Chondrocyte (in vitro differentiated cells): ENCODE data around the gene PDHA2. TPM values are rescaled to one million over a fixed set of nuclear protein-coding genes. Genes with fewer than 3 reads are reported as not detected.

Experiments
- DNase-seq: peaks from one replicate; pipeline ENCODE4 v3.0.0; 2021; ENCODE audit warnings: mixed read lengths, low spot score
- H3K27ac Mint-ChIP-seq: one replicate; pipeline ENCODE4 v1.8.0; 2021; ENCODE audit warnings: mild to moderate bottlenecking, moderate library complexity, mixed read lengths; ENCODE audit not compliant: unreplicated experiment
- H3K27me3 Mint-ChIP-seq: 2 replicates; pipeline ENCODE4 v1.8.0; 2021; ENCODE audit warnings: low read depth, mixed read lengths
- H3K36me3 Mint-ChIP-seq: 2 replicates; pipeline ENCODE4 v1.8.0; 2021; ENCODE audit warnings: low read depth, mixed read lengths
- H3K4me1 Mint-ChIP-seq: 2 replicates; pipeline ENCODE4 v1.8.0; 2021; ENCODE audit warnings: low read depth, mild to moderate bottlenecking, mixed read lengths
- H3K4me3 Mint-ChIP-seq: one replicate; pipeline ENCODE4 v1.8.0; 2021; ENCODE audit warnings: mild to moderate bottlenecking, moderate library complexity, mixed read lengths; ENCODE audit not compliant: unreplicated experiment
- H3K9me3 Mint-ChIP-seq: 2 replicates; pipeline ENCODE4 v1.8.0; 2021; ENCODE audit warnings: low read depth, mixed read lengths
- long read RNA-seq: library from polyadenylated mRNA; stranded (forward); transcript quantifications from one replicate; pipeline ENCODE4 v2.0.0, GENCODE V29; 2021
- total RNA-seq: library from RNA; stranded (reverse); gene quantifications from 3 replicates; pipeline ENCODE4 v1.2.1, GENCODE V29; 2021
- TF ChIP-seq, protein P1 (sequence below): fragments of 200-600 bp; sonication (generic); IDR thresholded peaks from 2 replicates; pipeline ENCODE4 v1.5.0; 2021; ENCODE audit warnings: antibody characterized with exemption, mild to moderate bottlenecking, moderate library complexity

The PDHA2 gene
- not detected in 3 replicates for total RNA-seq
- long read RNA-seq: 0 reads

DNA sequence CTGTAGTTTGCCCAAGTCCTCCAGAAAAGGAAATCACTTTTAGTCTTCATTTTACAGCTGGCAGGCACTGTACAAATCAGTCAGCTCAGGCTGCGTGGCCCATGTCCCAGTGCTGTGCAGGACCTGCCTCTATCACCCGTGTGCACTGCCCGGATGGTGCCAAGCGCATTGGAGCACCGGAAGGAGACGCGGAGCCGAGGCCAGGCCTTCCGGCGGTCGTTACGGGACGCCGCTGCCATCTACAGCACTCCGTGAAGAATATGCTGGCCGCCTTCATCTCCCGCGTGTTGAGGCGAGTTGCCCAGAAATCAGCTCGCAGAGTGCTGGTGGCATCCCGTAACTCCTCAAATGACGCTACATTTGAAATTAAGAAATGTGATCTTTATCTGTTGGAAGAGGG lies at the start of gene PDHA2:
TSS of gene PDHA2 (plus strand) at position 203 of the 400 bp plus-strand sequence. CDS start at position 261, 58 bp downstream.
- DNase-seq: peak; percentile 70
- Mint-ChIP-seq H3K27me3 (no peaks in the 10 kb centered on the region), H3K9me3 (no peaks in the 10 kb centered on the region), H3K4me3 (no peak within 1 kb of the TSS), H3K36me3 (no peaks in the 10 kb centered on the region), H3K27ac (no peak within 1 kb of the TSS), H3K4me1 (no peaks in the 10 kb centered on the region)
- TF ChIP-seq, protein P1, sequence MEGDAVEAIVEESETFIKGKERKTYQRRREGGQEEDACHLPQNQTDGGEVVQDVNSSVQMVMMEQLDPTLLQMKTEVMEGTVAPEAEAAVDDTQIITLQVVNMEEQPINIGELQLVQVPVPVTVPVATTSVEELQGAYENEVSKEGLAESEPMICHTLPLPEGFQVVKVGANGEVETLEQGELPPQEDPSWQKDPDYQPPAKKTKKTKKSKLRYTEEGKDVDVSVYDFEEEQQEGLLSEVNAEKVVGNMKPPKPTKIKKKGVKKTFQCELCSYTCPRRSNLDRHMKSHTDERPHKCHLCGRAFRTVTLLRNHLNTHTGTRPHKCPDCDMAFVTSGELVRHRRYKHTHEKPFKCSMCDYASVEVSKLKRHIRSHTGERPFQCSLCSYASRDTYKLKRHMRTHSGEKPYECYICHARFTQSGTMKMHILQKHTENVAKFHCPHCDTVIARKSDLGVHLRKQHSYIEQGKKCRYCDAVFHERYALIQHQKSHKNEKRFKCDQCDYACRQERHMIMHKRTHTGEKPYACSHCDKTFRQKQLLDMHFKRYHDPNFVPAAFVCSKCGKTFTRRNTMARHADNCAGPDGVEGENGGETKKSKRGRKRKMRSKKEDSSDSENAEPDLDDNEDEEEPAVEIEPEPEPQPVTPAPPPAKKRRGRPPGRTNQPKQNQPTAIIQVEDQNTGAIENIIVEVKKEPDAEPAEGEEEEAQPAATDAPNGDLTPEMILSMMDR: no peak

DNA sequence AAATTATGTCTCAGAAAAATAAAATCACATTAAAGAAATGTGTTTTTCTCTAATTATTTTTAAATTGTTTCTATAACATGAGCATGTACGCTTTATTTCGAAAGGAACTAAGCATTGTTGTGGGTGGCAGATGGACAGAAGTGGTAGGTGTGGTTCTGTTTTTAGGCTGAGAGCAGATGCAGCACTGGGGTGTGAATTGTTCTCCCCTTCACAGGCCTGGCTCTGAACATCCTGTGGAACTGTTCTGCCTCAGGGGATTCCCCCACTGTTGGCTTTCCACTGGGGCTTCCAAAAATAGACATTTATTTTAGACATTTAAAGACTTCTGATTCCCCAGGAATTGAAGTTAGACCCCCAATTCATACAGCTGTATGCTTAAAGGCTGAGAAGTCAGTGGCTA lies 41.9 kb upstream of the PDHA2 start:
- Mint-ChIP-seq H3K4me3 (no peak overlapping the region), H3K36me3 (peaks cover 1% of the 10 kb centered on the region), H3K9me3 (peaks cover 19% of the 10 kb centered on the region), H3K4me1 (no peaks in the 10 kb centered on the region), H3K27me3 (no peaks in the 10 kb centered on the region), H3K27ac (no peak overlapping the region)
- TF ChIP-seq, protein P1: no peak
- DNase-seq: no peak

DNA sequence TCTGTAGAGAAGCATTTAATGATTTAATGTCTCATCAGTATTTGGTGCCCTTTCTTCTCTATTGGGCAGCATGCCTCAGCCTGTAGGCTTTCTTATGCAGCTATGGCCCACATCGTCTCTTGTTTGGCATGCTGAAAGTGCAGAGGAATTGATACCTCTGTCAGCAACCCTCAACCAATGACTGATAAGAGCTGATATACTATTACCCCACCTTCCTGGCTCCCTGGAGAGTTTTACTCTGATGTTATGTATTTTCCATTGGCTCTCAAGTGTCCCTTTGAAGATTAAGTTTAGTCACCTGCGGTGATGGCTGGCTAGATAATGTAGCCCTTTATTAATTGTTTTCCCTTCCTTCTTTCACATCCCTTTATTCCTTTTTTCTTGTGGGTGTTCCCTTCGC lies 41.2 kb upstream of the PDHA2 start:
- Mint-ChIP-seq H3K4me3 (no peak overlapping the region), H3K4me1 (no peaks in the 10 kb centered on the region), H3K27ac (no peak overlapping the region), H3K36me3 (peaks cover 1% of the 10 kb centered on the region), H3K9me3 (peaks cover 16% of the 10 kb centered on the region), H3K27me3 (no peaks in the 10 kb centered on the region)
- TF ChIP-seq, protein P1: no peak
- DNase-seq: no peak

DNA sequence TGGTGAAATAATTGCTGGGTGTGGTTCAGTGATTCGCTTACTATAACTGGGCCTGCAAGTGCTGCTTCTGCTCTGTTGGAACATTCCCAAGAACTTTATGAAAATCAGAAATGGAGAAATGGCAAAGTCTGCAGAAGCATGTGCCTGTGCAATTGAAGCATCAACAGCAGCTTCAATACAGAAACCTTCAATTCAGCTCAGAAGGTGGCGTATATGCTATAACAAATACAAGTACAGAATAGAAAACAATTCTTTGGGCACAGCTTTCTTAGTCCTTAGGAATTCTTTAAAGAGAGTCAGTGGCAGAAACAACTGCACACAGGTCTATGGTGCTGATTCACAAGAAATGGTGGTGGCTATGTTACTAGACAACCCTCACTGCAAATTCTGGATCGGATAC lies 18.0 kb upstream of the PDHA2 start:
- Mint-ChIP-seq H3K27me3 (no peaks in the 10 kb centered on the region), H3K36me3 (no peaks in the 10 kb centered on the region), H3K4me3 (no peak overlapping the region), H3K9me3 (no peaks in the 10 kb centered on the region), H3K4me1 (peaks cover 5% of the 10 kb centered on the region), H3K27ac (no peak overlapping the region)
- DNase-seq: no peak
- TF ChIP-seq, protein P1: no peak

DNA sequence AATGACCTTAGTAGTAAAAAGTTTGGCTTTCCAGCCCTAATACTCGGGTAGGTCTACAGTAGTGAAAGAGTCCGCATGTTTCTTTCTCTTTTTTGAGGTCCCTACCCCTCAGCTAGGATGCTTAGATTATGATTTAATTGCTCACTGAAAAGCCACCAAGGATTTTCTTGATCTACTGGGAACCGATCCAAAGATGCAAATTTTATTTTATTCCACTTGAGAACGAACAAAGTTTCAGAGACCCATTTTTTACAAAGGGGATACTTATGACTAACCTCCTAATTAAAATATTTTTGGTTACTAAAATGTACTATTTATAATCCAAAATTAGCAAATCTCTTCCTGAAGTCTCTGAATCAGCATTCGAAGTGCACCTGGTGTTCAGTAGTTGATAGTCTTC lies 14.3 kb upstream of the PDHA2 start:
- Mint-ChIP-seq H3K27ac (no peak overlapping the region), H3K4me3 (no peak overlapping the region), H3K4me1 (peaks cover 5% of the 10 kb centered on the region), H3K27me3 (no peaks in the 10 kb centered on the region), H3K36me3 (no peaks in the 10 kb centered on the region), H3K9me3 (no peaks in the 10 kb centered on the region)
- DNase-seq: no peak
- TF ChIP-seq, protein P1: no peak
